NCI-H128 (cell line): ENCODE results near the gene CRIP2.

Experiments
- DNase-seq: peaks from one replicate; lab custom pipeline; 2025; ENCODE audit not compliant: unreplicated experiment; lab: John Stamatoyannopoulos, UW

Gene CRIP2

GRCh38 chr14:105526776-105527380 is 52.3 kb downstream of the CRIP2 start:
- DNase-seq: no peak

GRCh38 chr14:105527381-105527825 is 52.8 kb downstream of the CRIP2 start:
- DNase-seq: no peak

GRCh38 chr14:105527826-105528585 is 53.4 kb downstream of the CRIP2 start:
- DNase-seq: peak; percentile 64

GRCh38 chr14:105528586-105529318 is 54.1 kb downstream of the CRIP2 start:
- no peak for DNase-seq

- no peak for DNase-seq
Observed at GRCh38 chr14:105529319-105529568, 54.6 kb downstream of the CRIP2 start.
